Spleen (tissue), 11 donors: ENCODE results near the gene MUSK. TPM values are rescaled to one million over a fixed set of nuclear protein-coding genes. Genes with fewer than 3 reads are reported as not detected.

Experiments
- DNase-seq: peaks from one replicate; pipeline ENCODE4 v3.0.0-alpha.2; 2020
- H3K27ac ChIP-seq, 8 donors: fragments of 200-600 bp; sonication (generic) in 7 of 8; 1 replicate in 4 of 8; 2 replicates in 4 of 8; pipeline versions ENCODE4 v1.5.0 to v1.8.0; 2016 to 2021; ENCODE audit warnings: inconsistent platforms in 4 of 8, mild to moderate bottlenecking in 4 of 8, moderate library complexity in 1 of 8
- H3K27me3 ChIP-seq, 7 donors: fragments of 200-600 bp; sonication (generic) in 6 of 7; replicated peaks in 1 of 7; 1 replicate in 4 of 7; 2 replicates in 3 of 7; pipeline versions ENCODE4 v1.5.0 to v1.8.0; 2016 to 2021; ENCODE audit warnings: inconsistent platforms in 3 of 7, mild to moderate bottlenecking in 1 of 7
- H3K36me3 ChIP-seq, 6 donors: fragments of 200-600 bp; sonication (generic) in 5 of 6; 1 replicate in 4 of 6; 2 replicates in 2 of 6; pipeline versions ENCODE4 v1.5.0 to v1.8.0; 2016 to 2021; ENCODE audit warnings: inconsistent platforms in 2 of 6
- H3K4me1 ChIP-seq, 6 donors: fragments of 200-600 bp; sonication (generic) in 5 of 6; 1 replicate in 3 of 6; 2 replicates in 3 of 6; pipeline versions ENCODE4 v1.5.0 to v1.8.0; 2016 to 2021; ENCODE audit warnings: inconsistent platforms in 3 of 6
- H3K4me3 ChIP-seq, 8 donors: fragments of 200-600 bp; sonication (generic) in 7 of 8; 1 replicate in 4 of 8; 2 replicates in 4 of 8; pipeline versions ENCODE4 v1.5.0 to v1.8.0; 2016 to 2021; ENCODE audit warnings: inconsistent platforms in 4 of 8, mild to moderate bottlenecking in 4 of 8, moderate library complexity in 2 of 8
- H3K9me3 ChIP-seq, 8 donors: fragments of 200-600 bp; sonication (generic) in 7 of 8; 1 replicate in 4 of 8; 2 replicates in 4 of 8; pipeline versions ENCODE4 v1.5.0 to v1.8.0; 2016 to 2021; ENCODE audit warnings: inconsistent platforms in 4 of 8
- POLR2A ChIP-seq, 3 donors: fragments of 450-650 bp; IDR thresholded peaks; one replicate each; pipeline ENCODE4 v1.5.1; 2017; ENCODE audit warnings: antibody characterized with exemption in 3 of 3, mild to moderate bottlenecking in 1 of 3
- POLR2AphosphoS5 ChIP-seq, 3 donors: sonication (generic); formaldehyde crosslinking; IDR thresholded peaks; one replicate each; pipeline ENCODE4 v1.5.1; 2017; ENCODE audit warnings: antibody characterized with exemption in 3 of 3
- WGBS, 5 donors: extraction: QIAGEN DNeasy Blood & Tissue Kit in 3 of 5; methylation state at CpG; one replicate each; pipeline versions ENCODE4 v1.1.5 to v1.1.7; 2013 to 2018; 5-methylcytosine and 5-hydroxymethylcytosine counted together
- intact Hi-C: fragments of 100-400 bp; cut with DNase I; formaldehyde crosslinking; loops from one replicate; pipeline ENCODE4 v1.15.0; 2023; ENCODE audit warnings: low total_unique reads
- polyA plus RNA-seq, 3 donors: library from polyadenylated mRNA; stranded (reverse); fragments of 200-250 nt; gene quantifications; one replicate each; pipeline ENCODE4 v1.2.1, GENCODE V29; 2013
- total RNA-seq, 7 donors: library from RNA; depleted of rRNA in 3 of 7; stranded (reverse); fragments of >200 nt in 3 of 7; fragmentation: NEBNext Ultra II Directional in 4 of 7; extraction: Animal tissue kit (Norgen Biotek cat#: 25700) in 4 of 7; gene quantifications; one replicate each; pipeline versions ENCODE4 v1.1.0 to v1.2.1, GENCODE V29; 2016 to 2021
- TF ChIP-seq, protein P1 (sequence below), 11 experiments: fragments of 200-600 bp in 7 of 11; fragments of 450-650 bp in 4 of 11; sonication (generic) in 4 of 11; IDR thresholded peaks in 8 of 11; conservative IDR thresholded peaks in 3 of 11; 1 replicate in 7 of 11; 2 replicates in 4 of 11; pipeline versions ENCODE4 v1.4.0 to v1.8.0; 2016 to 2021; ENCODE audit warnings: antibody characterized with exemption in 11 of 11, inconsistent platforms in 4 of 11, mild to moderate bottlenecking in 1 of 11
- donor health status: healthy with polysubstance abuse.
- donor health status: DM: no; HTN: no; CAD: no; lungs with moderate emphysema.
- donor health status: DM: no; HTN: no; CAD: no.
- donor health status: Bipolar disorder and iron deficiency.
- donor health status: healthy.
- donor health status: DM: no; HTN: no; CAD: no.
- donor health status: DM: yes; HTN: yes; CAD: no.

The MUSK gene
- total and polyA plus RNA-seq, 10 donors: 0.03 to 0.94 (median 0.12) TPM; not detected in 4

DNA sequence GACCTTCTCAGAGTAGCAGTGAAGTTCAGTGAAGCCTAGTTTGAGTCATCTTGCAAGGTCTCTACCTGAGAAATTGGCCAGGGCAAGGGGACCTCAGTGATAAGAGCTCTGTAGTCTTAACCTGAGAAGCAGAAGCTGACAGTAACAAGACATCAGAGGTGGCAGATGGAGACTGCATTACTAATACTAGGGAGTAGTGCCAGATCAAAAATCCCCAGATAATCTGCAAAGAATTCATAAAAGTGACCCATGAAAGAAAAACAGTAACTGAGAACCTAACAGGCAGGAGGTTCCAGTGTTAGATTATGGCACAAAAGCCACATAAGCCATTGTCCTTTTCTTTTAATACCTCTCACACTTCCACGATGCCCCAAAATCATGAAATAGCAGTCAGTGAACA, 175.5 kb downstream of the MUSK start:
- DNase-seq: no peak
- no peak overlapping the region for H3K4me3 ChIP-seq
- H3K36me3 ChIP-seq: no peaks in the 10 kb centered on the region
- 79 to 90% (median 86%) methylated on average over 1 of the region's 1 CpG for WGBS, 5 donors
- TF ChIP-seq, protein P1, sequence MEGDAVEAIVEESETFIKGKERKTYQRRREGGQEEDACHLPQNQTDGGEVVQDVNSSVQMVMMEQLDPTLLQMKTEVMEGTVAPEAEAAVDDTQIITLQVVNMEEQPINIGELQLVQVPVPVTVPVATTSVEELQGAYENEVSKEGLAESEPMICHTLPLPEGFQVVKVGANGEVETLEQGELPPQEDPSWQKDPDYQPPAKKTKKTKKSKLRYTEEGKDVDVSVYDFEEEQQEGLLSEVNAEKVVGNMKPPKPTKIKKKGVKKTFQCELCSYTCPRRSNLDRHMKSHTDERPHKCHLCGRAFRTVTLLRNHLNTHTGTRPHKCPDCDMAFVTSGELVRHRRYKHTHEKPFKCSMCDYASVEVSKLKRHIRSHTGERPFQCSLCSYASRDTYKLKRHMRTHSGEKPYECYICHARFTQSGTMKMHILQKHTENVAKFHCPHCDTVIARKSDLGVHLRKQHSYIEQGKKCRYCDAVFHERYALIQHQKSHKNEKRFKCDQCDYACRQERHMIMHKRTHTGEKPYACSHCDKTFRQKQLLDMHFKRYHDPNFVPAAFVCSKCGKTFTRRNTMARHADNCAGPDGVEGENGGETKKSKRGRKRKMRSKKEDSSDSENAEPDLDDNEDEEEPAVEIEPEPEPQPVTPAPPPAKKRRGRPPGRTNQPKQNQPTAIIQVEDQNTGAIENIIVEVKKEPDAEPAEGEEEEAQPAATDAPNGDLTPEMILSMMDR (IDR thresholded peaks at IDR 0.05 in 8 of 11, conservative IDR thresholded peaks at IDR 0.05 in 3 of 11): no peak
- TF ChIP-seq POLR2AphosphoS5 (IDR thresholded peaks at IDR 0.05): no peak
- TF ChIP-seq POLR2A (IDR thresholded peaks at IDR 0.05): no peak
- H3K27me3 ChIP-seq: no peaks in the 10 kb centered on the region
- H3K9me3 ChIP-seq: peaks cover 0 to 8% (median 0%) of the 10 kb centered on the region in 8 donors
- no peaks in the 10 kb centered on the region for H3K4me1 ChIP-seq
- intact Hi-C loops: no loop called here
- no peak overlapping the region for H3K27ac ChIP-seq

DNA sequence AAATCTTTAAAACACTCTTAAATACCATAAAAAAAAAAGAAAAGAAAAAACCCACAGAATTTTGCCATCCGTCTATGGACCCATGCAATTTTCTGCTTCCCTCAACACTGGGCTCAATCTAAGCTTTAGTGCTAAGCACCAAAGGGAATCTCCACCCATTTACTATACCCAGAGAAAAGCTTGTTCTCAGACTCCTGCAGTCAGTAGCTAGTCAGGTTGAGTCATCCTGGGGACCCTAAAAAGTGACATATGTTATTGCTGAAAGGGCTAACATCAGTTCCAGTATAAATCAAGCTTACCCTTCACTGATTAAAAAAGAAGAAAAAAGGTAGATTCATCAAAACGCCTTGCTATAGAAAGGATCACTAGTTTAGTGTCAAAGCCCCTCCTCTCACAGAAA, 177.6 kb downstream of the MUSK start:
- no peak for DNase-seq
- Histone ChIP-seq H3K27ac (no peak overlapping the region), H3K9me3 (peaks cover 0 to 3% (median 0%) of the 10 kb centered on the region in 8 donors), H3K36me3 (no peaks in the 10 kb centered on the region), H3K4me3 (no peak overlapping the region), H3K4me1 (no peaks in the 10 kb centered on the region), H3K27me3 (no peaks in the 10 kb centered on the region)
- WGBS, 5 donors: 83 to 97% (median 91%) methylated on average over 2 of the region's 2 CpGs
- intact Hi-C loops: no loop called here
- no peak for TF ChIP-seq POLR2AphosphoS5 (IDR thresholded peaks at IDR 0.05)
- TF ChIP-seq POLR2A (IDR thresholded peaks at IDR 0.05): no peak
- TF ChIP-seq, protein P1 (IDR thresholded peaks at IDR 0.05 in 8 of 11, conservative IDR thresholded peaks at IDR 0.05 in 3 of 11): no peak

DNA sequence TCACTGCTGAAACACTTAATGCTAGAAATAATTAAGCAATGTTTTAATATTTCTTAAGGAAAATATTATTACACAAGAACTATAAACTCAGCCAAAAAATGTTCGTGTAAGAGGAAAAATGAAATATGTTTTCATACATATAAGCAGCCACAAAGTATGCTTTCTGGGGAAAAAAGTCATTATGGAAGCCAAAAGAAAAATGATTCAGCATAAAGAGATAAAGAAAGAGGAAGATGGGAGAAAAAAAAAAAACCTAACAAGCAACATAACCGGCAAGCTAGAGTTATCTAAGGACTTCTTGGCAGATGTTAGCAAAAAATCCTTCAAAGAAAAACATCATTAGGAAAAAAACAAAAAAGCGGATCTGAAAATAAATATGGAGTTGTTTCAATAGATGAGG, 179.1 kb downstream of the MUSK start:
- intact Hi-C loops: no loop called here
- peak overlapping the region in 2 of 8 donors; percentile 26 to 37 for H3K27ac ChIP-seq
- no peak for DNase-seq
- TF ChIP-seq, protein P1 (IDR thresholded peaks at IDR 0.05 in 8 of 11, conservative IDR thresholded peaks at IDR 0.05 in 3 of 11): no peak
- TF ChIP-seq POLR2A (IDR thresholded peaks at IDR 0.05) (no peak), POLR2AphosphoS5 (IDR thresholded peaks at IDR 0.05) (no peak)
- H3K27me3 ChIP-seq: no peaks in the 10 kb centered on the region
- H3K4me3 ChIP-seq: no peak overlapping the region
- H3K36me3 ChIP-seq: no peaks in the 10 kb centered on the region
- H3K4me1 ChIP-seq: no peaks in the 10 kb centered on the region
- 11 to 39% (median 19%) methylated on average over 3 of the region's 3 CpGs for WGBS, 5 donors
- H3K9me3 ChIP-seq: no peaks in the 10 kb centered on the region

DNA sequence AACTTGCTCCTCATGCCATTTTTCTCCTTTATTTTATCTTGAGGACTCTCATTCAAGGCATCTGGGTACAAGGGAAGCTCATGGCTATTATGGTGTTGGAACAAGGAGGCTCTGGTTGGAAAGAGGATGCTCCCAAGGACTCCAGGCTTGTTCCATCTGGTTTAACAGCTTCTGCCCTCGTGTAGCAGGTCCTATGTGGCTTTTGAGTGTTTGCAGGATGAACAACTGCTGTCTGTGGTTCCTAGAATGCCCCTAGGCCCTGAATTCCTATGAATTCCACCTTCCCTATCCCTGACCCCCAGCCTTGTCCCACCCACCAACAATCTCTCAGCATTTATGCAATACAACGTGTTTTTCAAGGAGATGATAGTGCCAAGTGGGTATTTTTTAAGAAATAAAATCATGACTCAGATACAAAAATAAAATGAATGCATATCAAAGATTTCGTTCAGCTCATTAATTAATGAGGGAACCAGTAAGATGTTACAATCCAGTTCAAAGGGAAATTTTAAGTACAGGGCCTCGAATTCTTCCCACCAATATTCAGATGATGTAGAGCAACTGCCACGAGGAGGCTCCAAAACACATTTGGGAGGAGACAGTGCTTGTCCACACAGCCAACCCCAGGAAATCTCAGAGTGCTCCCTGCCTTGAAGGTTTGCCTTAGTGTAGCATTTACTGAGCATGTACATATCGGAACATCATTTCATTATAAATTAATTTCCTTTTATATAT, 182.0 kb downstream of the MUSK start:
- no peak for DNase-seq
- no peaks in the 10 kb centered on the region for H3K4me1 ChIP-seq
- intact Hi-C loops: no loop called here
- no peaks in the 10 kb centered on the region for H3K27me3 ChIP-seq
- no peak overlapping the region for H3K4me3 ChIP-seq
- no peak overlapping the region for H3K27ac ChIP-seq
- WGBS, 5 donors: 69 to 85% (median 73%) methylated on average over 6 of the region's 6 CpGs
- no peaks in the 10 kb centered on the region for H3K36me3 ChIP-seq
- peaks cover 0 to 17% (median 11%) of the 10 kb centered on the region in 8 donors for H3K9me3 ChIP-seq
- TF ChIP-seq POLR2A (IDR thresholded peaks at IDR 0.05): no peak
- no peak for TF ChIP-seq POLR2AphosphoS5 (IDR thresholded peaks at IDR 0.05)
- TF ChIP-seq, protein P1 (IDR thresholded peaks at IDR 0.05 in 8 of 11, conservative IDR thresholded peaks at IDR 0.05 in 3 of 11): no peak
